GM10266 (cell line): ENCODE results near the gene RXFP3.
"Not testable (repeated sequence)": the region's sequence is repeated elsewhere in the genome, so short reads cannot be mapped to it uniquely, and the experiment has no call there.

ENCODE experiments used
- DNase-seq: peaks from one replicate; pipeline ENCODE4 v3.0.0; 2012; ENCODE audit errors: extremely low spot score
- CTCF ChIP-seq: IDR thresholded peaks from 2 replicates; pipeline ENCODE4 v1.5.1; 2012; ENCODE audit warnings: mild to moderate bottlenecking, low read depth; ENCODE audit not compliant: control insufficient read depth, insufficient read depth; ENCODE audit errors: missing control alignments

The RXFP3 gene

GRCh38 chr5:33892620-33893137, 43.5 kb upstream of the RXFP3 start:
- no peak for TF ChIP-seq CTCF
- no peak for DNase-seq

GRCh38 chr5:33894566-33894965, 41.6 kb upstream of the RXFP3 start:
- no peak for TF ChIP-seq CTCF
- no peak for DNase-seq

GRCh38 chr5:33901156-33901555, 35.0 kb upstream of the RXFP3 start:
- no peak for TF ChIP-seq CTCF
- no peak for DNase-seq

GRCh38 chr5:33903118-33903517, 33.1 kb upstream of the RXFP3 start:
- DNase-seq = no peak
- TF ChIP-seq CTCF = no peak

- DNase-seq = no peak
Measured at GRCh38 chr5:33905381-33905780, 30.8 kb upstream of the RXFP3 start.

GRCh38 chr5:33906248-33906647, 29.9 kb upstream of the RXFP3 start:
- DNase-seq = not testable (repeated sequence)

More at GRCh38 chr5:33905381-33905780, 30.8 kb upstream of the RXFP3 start:
- no peak for TF ChIP-seq CTCF

- not testable (repeated sequence) for DNase-seq
Measured at GRCh38 chr5:33914844-33915243, 21.3 kb upstream of the RXFP3 start.

- no peak for DNase-seq
- TF ChIP-seq CTCF = no peak
Measured at GRCh38 chr5:33921002-33921401, 15.2 kb upstream of the RXFP3 start.
